ENCODE data around the gene ZMYM2. TPM values are rescaled to one million over a fixed set of nuclear protein-coding genes. Genes with fewer than 3 reads are reported as not detected.

The ZMYM2 gene
- total RNA-seq, 2 donors from 2014 or later, result 94.2 to 102 TPM

DNA sequence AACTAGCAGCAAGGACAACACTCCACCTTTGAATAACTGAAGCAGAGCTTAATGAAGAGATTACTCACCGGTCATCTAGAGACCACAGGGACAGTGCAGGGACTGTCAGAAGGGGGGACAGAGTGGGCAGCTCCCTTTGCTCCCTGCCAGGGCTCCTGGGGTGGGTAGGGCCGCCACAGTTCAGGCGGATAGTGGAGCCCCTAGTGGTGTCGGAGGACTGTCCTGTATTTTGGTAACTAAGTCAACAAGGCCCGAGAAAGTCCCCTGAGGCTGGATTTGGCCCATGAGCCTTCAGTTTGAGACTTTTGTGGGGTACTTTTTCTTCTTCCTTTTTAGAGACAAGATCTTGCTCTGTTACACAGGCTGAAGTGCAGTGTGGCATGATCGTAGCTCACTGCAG lies 157.7 kb downstream of the ZMYM2 start:
- ATAC-seq (ENCODE audit: insufficient number of reproducible peaks, low FRiP score, low read depth), result no peak
- H3K27me3 ChIP-seq (replicated peaks; ENCODE audit: insufficient read depth), result no peaks in the 10 kb centered on the region
- TF ChIP-seq, protein P1, sequence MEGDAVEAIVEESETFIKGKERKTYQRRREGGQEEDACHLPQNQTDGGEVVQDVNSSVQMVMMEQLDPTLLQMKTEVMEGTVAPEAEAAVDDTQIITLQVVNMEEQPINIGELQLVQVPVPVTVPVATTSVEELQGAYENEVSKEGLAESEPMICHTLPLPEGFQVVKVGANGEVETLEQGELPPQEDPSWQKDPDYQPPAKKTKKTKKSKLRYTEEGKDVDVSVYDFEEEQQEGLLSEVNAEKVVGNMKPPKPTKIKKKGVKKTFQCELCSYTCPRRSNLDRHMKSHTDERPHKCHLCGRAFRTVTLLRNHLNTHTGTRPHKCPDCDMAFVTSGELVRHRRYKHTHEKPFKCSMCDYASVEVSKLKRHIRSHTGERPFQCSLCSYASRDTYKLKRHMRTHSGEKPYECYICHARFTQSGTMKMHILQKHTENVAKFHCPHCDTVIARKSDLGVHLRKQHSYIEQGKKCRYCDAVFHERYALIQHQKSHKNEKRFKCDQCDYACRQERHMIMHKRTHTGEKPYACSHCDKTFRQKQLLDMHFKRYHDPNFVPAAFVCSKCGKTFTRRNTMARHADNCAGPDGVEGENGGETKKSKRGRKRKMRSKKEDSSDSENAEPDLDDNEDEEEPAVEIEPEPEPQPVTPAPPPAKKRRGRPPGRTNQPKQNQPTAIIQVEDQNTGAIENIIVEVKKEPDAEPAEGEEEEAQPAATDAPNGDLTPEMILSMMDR (IDR thresholded peaks at IDR 0.05), result no peak
- peaks cover 0 to 15% of the 10 kb centered on the region in 2 donors for H3K4me1 ChIP-seq (ENCODE audit: control insufficient read depth in 1 of 2, low read depth in 2 of 2)
- H3K9me3 ChIP-seq, result no peaks in the 10 kb centered on the region
- H3K36me3 ChIP-seq, result no peaks in the 10 kb centered on the region
- H3K27ac ChIP-seq, result no peak overlapping the region
- H3K4me3 ChIP-seq, result no peak overlapping the region
- DNase-seq (ENCODE audit: low spot score), result no peak

DNA sequence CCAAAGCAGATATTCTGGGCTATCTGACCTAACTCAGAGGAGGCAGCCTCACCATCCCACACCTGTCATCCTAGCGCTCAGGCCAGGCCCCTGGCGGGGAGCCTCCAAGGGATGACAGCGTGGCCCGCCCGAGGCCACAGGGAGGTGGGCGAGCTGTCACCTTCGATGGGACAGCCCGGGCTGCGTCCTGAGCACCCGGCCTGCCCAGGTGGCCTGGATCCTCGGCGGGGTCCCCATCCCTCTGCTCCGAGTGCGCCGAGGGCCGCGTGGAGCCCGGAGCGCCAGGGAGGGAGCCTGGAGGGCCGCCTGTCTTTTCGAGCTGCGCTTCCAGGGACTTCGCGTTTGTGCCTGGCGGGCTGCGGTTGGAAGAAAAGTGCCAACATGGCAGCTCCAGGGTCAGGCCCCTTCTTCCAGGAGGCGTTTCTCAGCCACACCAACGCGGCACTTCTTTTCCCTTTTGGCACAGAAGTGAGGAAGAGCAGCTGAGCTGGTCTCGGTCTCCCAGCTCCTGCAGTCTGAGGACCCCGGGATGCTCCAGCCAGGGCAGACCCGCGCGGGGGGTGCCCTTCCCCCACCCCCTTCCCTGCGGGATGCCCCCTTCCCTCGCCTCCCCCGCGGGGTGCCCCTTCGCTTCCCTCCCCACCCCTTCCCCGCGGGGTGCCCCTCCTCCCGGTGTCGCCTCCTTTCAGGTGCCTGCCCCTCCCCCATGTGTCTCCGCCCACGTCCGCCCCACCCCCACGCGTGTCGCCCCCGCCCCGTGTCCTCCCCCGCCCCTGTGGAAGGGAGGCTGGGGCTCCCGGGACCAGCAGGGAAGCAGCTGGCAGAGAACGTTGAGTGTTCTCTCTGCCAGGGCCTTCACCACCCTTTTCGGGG lies 160.0 kb downstream of the ZMYM2 start:
- Histone ChIP-seq H3K36me3 (no peaks in the 10 kb centered on the region), H3K4me1 (ENCODE audit: control insufficient read depth in 1 of 2, low read depth in 2 of 2) (peaks cover 0 to 15% of the 10 kb centered on the region in 2 donors), H3K4me3 (peak overlapping the region; percentile 97), H3K27ac (peak overlapping the region; percentile 75 to 82), H3K27me3 (replicated peaks; ENCODE audit: insufficient read depth) (no peaks in the 10 kb centered on the region), H3K9me3 (no peaks in the 10 kb centered on the region)
- ATAC-seq (ENCODE audit: insufficient number of reproducible peaks, low FRiP score, low read depth) (peak; percentile 57), DNase-seq (ENCODE audit: low spot score) (no peak)
- TF ChIP-seq, protein P1 (IDR thresholded peaks at IDR 0.05), result no peak

DNA sequence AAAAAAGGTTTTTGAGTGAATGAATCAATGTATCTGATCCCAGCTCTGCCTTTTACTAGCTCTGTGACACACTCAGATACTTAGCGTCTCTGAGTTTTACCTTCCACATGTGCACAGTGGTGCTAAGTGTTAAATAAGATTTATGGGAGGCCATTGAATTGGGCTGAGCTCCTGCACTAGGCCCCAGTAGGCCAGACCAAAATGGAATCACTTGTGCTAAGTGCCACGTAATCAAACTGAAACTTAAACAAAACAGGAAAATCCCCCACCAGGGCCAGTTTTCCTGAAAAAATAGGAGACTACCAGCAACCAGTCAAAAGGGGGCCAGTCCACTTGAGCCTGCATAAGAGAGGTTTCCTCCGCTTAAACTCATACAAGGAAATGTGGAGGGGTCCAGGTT lies 161.4 kb downstream of the ZMYM2 start:
- TF ChIP-seq, protein P1 (IDR thresholded peaks at IDR 0.05), result no peak
- no peaks in the 10 kb centered on the region for H3K36me3 ChIP-seq
- peaks cover 0 to 15% of the 10 kb centered on the region in 2 donors for H3K4me1 ChIP-seq (ENCODE audit: control insufficient read depth in 1 of 2, low read depth in 2 of 2)
- H3K27me3 ChIP-seq (replicated peaks; ENCODE audit: insufficient read depth), result no peaks in the 10 kb centered on the region
- ATAC-seq (ENCODE audit: insufficient number of reproducible peaks, low FRiP score, low read depth) (no peak), DNase-seq (ENCODE audit: low spot score) (no peak)
- H3K9me3 ChIP-seq, result no peaks in the 10 kb centered on the region
- peak overlapping the region; percentile 26 to 82 for H3K27ac ChIP-seq
- H3K4me3 ChIP-seq, result peak overlapping the region; percentile 66

DNA sequence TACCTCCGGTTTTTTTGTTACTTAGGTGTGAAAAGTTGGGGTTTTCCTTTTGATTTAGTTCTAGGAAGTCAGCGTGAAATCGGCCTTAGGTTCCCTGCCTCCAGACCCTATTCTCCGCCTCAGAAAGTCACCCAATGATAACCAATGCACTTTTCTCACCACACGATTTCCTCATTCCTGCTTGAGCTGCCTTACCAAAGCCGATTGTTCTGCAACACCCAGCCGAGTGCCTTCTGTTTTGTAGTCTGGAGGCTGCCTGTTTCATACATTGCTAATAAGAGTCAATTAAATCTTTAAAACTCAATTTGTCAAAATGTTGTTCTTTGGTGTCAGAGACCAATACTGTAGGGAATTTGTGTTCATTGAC lies 162.6 kb downstream of the ZMYM2 start:
- Histone ChIP-seq H3K27me3 (replicated peaks; ENCODE audit: insufficient read depth) (no peaks in the 10 kb centered on the region), H3K4me3 (peak overlapping the region; percentile 66), H3K27ac (no peak overlapping the region), H3K9me3 (no peaks in the 10 kb centered on the region), H3K36me3 (no peaks in the 10 kb centered on the region), H3K4me1 (ENCODE audit: control insufficient read depth in 1 of 2, low read depth in 2 of 2) (peaks cover 0 to 23% of the 10 kb centered on the region in 2 donors)
- TF ChIP-seq, protein P1 (IDR thresholded peaks at IDR 0.05), result no peak
- DNase-seq (ENCODE audit: low spot score) (no peak), ATAC-seq (ENCODE audit: insufficient number of reproducible peaks, low FRiP score, low read depth) (no peak)

DNA sequence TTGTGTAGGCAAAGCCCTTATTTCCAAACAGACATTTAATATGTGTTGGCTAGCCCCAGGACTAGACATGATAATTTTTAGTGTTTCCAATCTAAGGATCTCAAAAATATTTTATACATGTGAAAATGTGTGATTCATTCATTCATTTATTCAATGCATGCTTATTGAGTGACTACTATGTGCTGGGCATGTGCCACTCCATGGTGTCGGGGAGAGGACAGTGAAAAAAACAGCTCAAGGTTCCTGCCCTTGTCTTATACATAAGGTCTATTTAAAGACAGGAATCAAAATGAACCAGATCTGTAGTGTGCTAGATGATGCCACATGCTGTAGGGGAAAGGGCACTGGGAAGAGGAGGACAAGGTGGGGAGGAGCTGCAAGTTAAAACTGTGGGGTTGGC lies 165.8 kb downstream of the ZMYM2 start:
- Histone ChIP-seq H3K27ac (no peak overlapping the region), H3K27me3 (replicated peaks; ENCODE audit: insufficient read depth) (no peaks in the 10 kb centered on the region), H3K4me3 (no peak overlapping the region), H3K36me3 (no peaks in the 10 kb centered on the region), H3K4me1 (ENCODE audit: control insufficient read depth in 1 of 2, low read depth in 2 of 2) (peaks cover 6 to 36% of the 10 kb centered on the region in 2 donors), H3K9me3 (no peaks in the 10 kb centered on the region)
- DNase-seq (ENCODE audit: low spot score) (no peak), ATAC-seq (ENCODE audit: insufficient number of reproducible peaks, low FRiP score, low read depth) (no peak)
- TF ChIP-seq, protein P1 (IDR thresholded peaks at IDR 0.05), result no peak
